H1 (cell line): ENCODE data around the gene RABGAP1. TPM values are rescaled to one million over a fixed set of nuclear protein-coding genes. Genes with fewer than 3 reads are reported as not detected.

Experiments used
- CTCF ChIA-PET: fragments of 300-600 bp; sonication (Branson Sonifier 250); formaldehyde crosslinking; loops from one replicate; lab custom pipeline; 2021; ENCODE audit not compliant: partially characterized antibody; lab: Charles Lee
- POLR2A ChIA-PET: fragments of 300-600 bp; sonication (Branson Sonifier 250); formaldehyde crosslinking; loops from one replicate; lab custom pipeline; 2021; ENCODE audit warnings: inconsistent platforms; ENCODE audit not compliant: partially characterized antibody; lab: Charles Lee
- DNase-seq, 2 experiments: peaks; one replicate each; pipeline versions ENCODE4 v3.0.0 to v3.0.0-alpha.2; 2010 to 2022; ENCODE audit warnings: low spot score in 2 of 2, low read depth in 1 of 2, mixed read lengths in 1 of 2
- FAIRE-seq: peaks from 2 replicates; lab custom pipeline; 2011; peaks lifted over from hg19 to GRCh38; lab: Jason Lieb, UNC
- H2AFZ ChIP-seq: 2 replicates; pipeline ENCODE4 v1.8.1; 2012; ENCODE audit warnings: low read length, inconsistent platforms
- H2AK5ac ChIP-seq: 2 replicates; pipeline ENCODE4 v1.6.1; 2013; ENCODE audit warnings: low read depth, low read length
- H2BK120ac ChIP-seq: replicated peaks from 2 replicates; pipeline ENCODE3; 2013; ENCODE audit warnings: low read depth, low read length, inconsistent platforms
- H2BK12ac ChIP-seq: 2 replicates; pipeline ENCODE4 v1.6.1; 2013; ENCODE audit warnings: low read depth, low read length
- H2BK15ac ChIP-seq: 2 replicates; pipeline ENCODE4 v1.6.1; 2013; ENCODE audit warnings: low read length
- H2BK20ac ChIP-seq: 2 replicates; pipeline ENCODE4 v1.6.1; 2013; ENCODE audit warnings: low read length
- H2BK5ac ChIP-seq: 2 replicates; pipeline ENCODE4 v1.6.1; 2013; ENCODE audit warnings: low read depth, low read length
- H3K14ac ChIP-seq: 2 replicates; pipeline ENCODE4 v1.6.1; 2013; ENCODE audit warnings: inconsistent platforms; ENCODE audit not compliant: insufficient read length
- H3K18ac ChIP-seq: 2 replicates; pipeline ENCODE4 v1.6.1; 2013; ENCODE audit warnings: low read length; ENCODE audit errors: extremely low read depth
- H3K23ac ChIP-seq: 2 replicates; pipeline ENCODE4 v1.6.1; 2013; ENCODE audit warnings: inconsistent platforms; ENCODE audit not compliant: insufficient read length
- H3K23me2 ChIP-seq: 2 replicates; pipeline ENCODE4 v1.6.1; 2013; ENCODE audit warnings: low read depth, low read length
- H3K27ac ChIP-seq: 2 replicates; pipeline ENCODE4 v1.6.1; 2011; ENCODE audit warnings: low read depth, low read length, inconsistent platforms
- H3K27me3 ChIP-seq, 4 experiments: replicated peaks in 1 of 4; 1 replicate in 1 of 4; 2 replicates in 3 of 4; pipeline versions ENCODE4 v1.6.1 to v1.8.1; 2011 to 2013; ENCODE audit warnings: low read length in 3 of 4, mild to moderate bottlenecking in 3 of 4, inconsistent platforms in 2 of 4, mixed read lengths in 2 of 4, moderate library complexity in 1 of 4; ENCODE audit not compliant: control insufficient read depth in 3 of 4, insufficient read depth in 3 of 4; ENCODE audit errors: extremely low read depth in 1 of 4
- H3K36me3 ChIP-seq, 4 experiments: 2 replicates each; pipeline versions ENCODE4 v1.6.1 to v1.8.1; 2011 to 2013; ENCODE audit warnings: mild to moderate bottlenecking in 4 of 4, low read length in 3 of 4, moderate library complexity in 2 of 4, control low read depth in 1 of 4, inconsistent platforms in 1 of 4; ENCODE audit not compliant: insufficient read depth in 4 of 4, control insufficient read depth in 2 of 4
- H3K4ac ChIP-seq: replicated peaks from 2 replicates; pipeline ENCODE3; 2013; ENCODE audit warnings: low read length, low read depth, mixed read lengths, inconsistent platforms; ENCODE audit not compliant: insufficient read length
- H3K4me1 ChIP-seq, 4 experiments: replicated peaks in 1 of 4; 1 replicate in 1 of 4; 2 replicates in 3 of 4; pipeline versions ENCODE4 v1.6.1 to v1.8.1; 2011 to 2013; ENCODE audit warnings: low read length in 3 of 4, inconsistent platforms in 2 of 4, mixed read lengths in 1 of 4; ENCODE audit not compliant: insufficient read depth in 4 of 4, control insufficient read depth in 3 of 4
- H3K4me2 ChIP-seq, 2 experiments: 2 replicates each; pipeline versions ENCODE4 v1.6.1 to v1.8.1; 2011 to 2013; ENCODE audit warnings: low read depth in 2 of 2, low read length in 2 of 2, control low read depth in 1 of 2, inconsistent platforms in 1 of 2, mild to moderate bottlenecking in 1 of 2; ENCODE audit not compliant: insufficient read depth in 1 of 2
- H3K4me3 ChIP-seq, 4 experiments: fragments of 200-600, 300-600 bp in 1 of 4; sonication (generic), shearing (Covaris generic), sonication (Bioruptor Twin) in 1 of 4; 2 replicates each; pipeline versions ENCODE4 v1.5.1 to v1.8.1; 2011 to 2016; ENCODE audit warnings: low read length in 4 of 4, low read depth in 3 of 4, control low read depth in 2 of 4, inconsistent platforms in 2 of 4, mild to moderate bottlenecking in 2 of 4, mixed read lengths in 1 of 4, moderate library complexity in 1 of 4; ENCODE audit not compliant: insufficient read depth in 2 of 4; ENCODE audit errors: extremely low read depth in 1 of 4
- H3K56ac ChIP-seq: replicated peaks from 2 replicates; pipeline ENCODE3; 2013; ENCODE audit warnings: low read depth, mild to moderate bottlenecking, mixed read lengths, low read length, inconsistent platforms; ENCODE audit not compliant: insufficient read length
- H3K79me1 ChIP-seq: 2 replicates; pipeline ENCODE4 v1.6.1; 2013; ENCODE audit warnings: low read depth, low read length, control low read depth
- H3K79me2 ChIP-seq, 2 experiments: 2 replicates each; pipeline versions ENCODE4 v1.6.1 to v1.8.1; 2012 to 2013; ENCODE audit warnings: low read length in 2 of 2, mild to moderate bottlenecking in 2 of 2, inconsistent platforms in 1 of 2; ENCODE audit not compliant: insufficient read depth in 2 of 2, control insufficient read depth in 1 of 2
- H3K9ac ChIP-seq, 4 experiments: replicated peaks in 1 of 4; 1 replicate in 1 of 4; 2 replicates in 3 of 4; pipeline versions ENCODE4 v1.6.1 to v1.8.1; 2011 to 2013; ENCODE audit warnings: low read depth in 3 of 4, low read length in 3 of 4, control low read depth in 2 of 4, mild to moderate bottlenecking in 2 of 4, moderate library complexity in 2 of 4, inconsistent platforms in 1 of 4; ENCODE audit errors: extremely low read depth in 1 of 4
- H3K9me3 ChIP-seq, 2 experiments: 2 replicates each; pipeline versions ENCODE4 v1.6.1 to v1.8.1; 2012 to 2013; ENCODE audit warnings: mild to moderate bottlenecking in 2 of 2, moderate library complexity in 2 of 2, control low read depth in 1 of 2, inconsistent platforms in 1 of 2, low read depth in 1 of 2, low read length in 1 of 2, mixed read lengths in 1 of 2; ENCODE audit not compliant: insufficient read depth in 2 of 2
- H4K20me1 ChIP-seq, 2 experiments: replicated peaks in 1 of 2; 2 replicates each; pipeline versions ENCODE3 to v1.8.1; 2011 to 2013; ENCODE audit warnings: inconsistent platforms in 2 of 2, low read length in 2 of 2, mild to moderate bottlenecking in 1 of 2; ENCODE audit not compliant: insufficient read depth in 2 of 2, control insufficient read depth in 1 of 2
- H4K5ac ChIP-seq: 2 replicates; pipeline ENCODE4 v1.6.1; 2013; ENCODE audit warnings: low read length, low read depth, mixed read lengths, inconsistent platforms; ENCODE audit not compliant: insufficient read length
- H4K8ac ChIP-seq: 2 replicates; pipeline ENCODE4 v1.8.0; 2013; ENCODE audit warnings: mild to moderate bottlenecking, moderate library complexity, low read length, inconsistent platforms; ENCODE audit not compliant: insufficient read depth; ENCODE audit errors: extremely low read depth
- H4K91ac ChIP-seq: replicated peaks from 2 replicates; pipeline ENCODE3; 2013; ENCODE audit warnings: low read length, mixed read lengths, inconsistent platforms; ENCODE audit not compliant: insufficient read length
- ASH2L ChIP-seq: fragments of 200-600, 300-600 bp; sonication (generic); IDR thresholded peaks from one replicate; pipeline ENCODE4 v1.7.1; 2017; ENCODE audit warnings: low read length
- CREB1 ChIP-seq: IDR thresholded peaks from 2 replicates; pipeline ENCODE4 v1.6.1; 2012; ENCODE audit warnings: inconsistent platforms
- E2F6 ChIP-seq: IDR thresholded peaks from 2 replicates; pipeline ENCODE4 v1.6.1; 2012; ENCODE audit warnings: inconsistent platforms
- FOSL1 ChIP-seq: IDR thresholded peaks from 2 replicates; pipeline ENCODE4 v1.6.1; 2011; ENCODE audit warnings: mild to moderate bottlenecking, low read depth, low read length, moderate library complexity; ENCODE audit not compliant: insufficient read depth
- JUND ChIP-seq: IDR thresholded peaks from 2 replicates; pipeline ENCODE4 v1.6.1; 2011; ENCODE audit warnings: mild to moderate bottlenecking, improper control_type of control experiment, low read length
- RBBP5 ChIP-seq: IDR thresholded peaks from 2 replicates; pipeline ENCODE4 v1.7.1; 2012; ENCODE audit warnings: low read depth, mild to moderate bottlenecking, inconsistent platforms, low read length, moderate library complexity, borderline replicate concordance
- RFX5 ChIP-seq: IDR thresholded peaks from 2 replicates; pipeline ENCODE4 v1.6.1; 2011; ENCODE audit warnings: low read depth, low read length, improper control_type of control experiment, borderline replicate concordance
- RNF2 ChIP-seq: fragments of 200-900, 300-1000 bp; sonication (generic); IDR thresholded peaks from 2 replicates; pipeline ENCODE4 v1.7.1; 2016; ENCODE audit warnings: borderline replicate concordance, low read depth, mild to moderate bottlenecking, antibody characterized with exemption, low read length; ENCODE audit not compliant: poor library complexity, severe bottlenecking; ENCODE audit errors: missing control alignments
- SIX5 ChIP-seq: IDR thresholded peaks from 2 replicates; pipeline ENCODE4 v1.6.1; 2011; ENCODE audit warnings: mild to moderate bottlenecking, low read depth, low read length
- SP2 ChIP-seq: IDR thresholded peaks from 2 replicates; pipeline ENCODE4 v1.6.1; 2012; ENCODE audit warnings: mild to moderate bottlenecking, low read length, inconsistent platforms
- TBP ChIP-seq: IDR thresholded peaks from 2 replicates; pipeline ENCODE4 v1.6.1; 2011; ENCODE audit warnings: low read depth, low read length, improper control_type of control experiment
- TCF12 ChIP-seq: IDR thresholded peaks from 2 replicates; pipeline ENCODE4 v1.6.1; 2011; ENCODE audit warnings: low read depth, mild to moderate bottlenecking, low read length
- USF2 ChIP-seq: IDR thresholded peaks from 2 replicates; pipeline ENCODE4 v1.6.1; 2011; ENCODE audit warnings: low read length, improper control_type of control experiment
- WGBS, 2 experiments: shearing (Covaris generic) in 1 of 2; methylation state at CpG; one replicate each; pipeline versions ENCODE4 v1.1.6 to v1.1.7; 2013 to 2015; ENCODE audit warnings: low lambda C conversion rate in 2 of 2, mixed read lengths in 2 of 2, inconsistent platforms in 1 of 2, low coverage in 1 of 2, missing lambda C conversion rate in 1 of 2; ENCODE audit not compliant: insufficient replicate concordance in 2 of 2, insufficient coverage in 1 of 2, insufficient read length in 1 of 2; ENCODE audit errors: extremely low coverage in 1 of 2, missing lambda C conversion rate in 1 of 2; 5-methylcytosine and 5-hydroxymethylcytosine counted together
- polyA plus RNA-seq, 7 experiments: library from polyadenylated mRNA; depleted of rRNA in 3 of 7; stranded (reverse) in 5 of 7; unstranded in 2 of 7; fragments of >200 nt in 5 of 7; fragments of 200-250 nt in 2 of 7; gene quantifications; 1 replicate in 5 of 7; 2 replicates in 1 of 7; 4 replicates in 1 of 7; pipeline versions ENCODE4 v1.2.1 to v1.2.3, GENCODE V29; 2011 to 2013; ENCODE audit warnings: missing spikeins in 2 of 7, mixed read lengths in 2 of 7
- total RNA-seq: library from RNA; stranded (reverse); fragmentation: NEBNext Ultra II Directional; extraction: Animal tissue kit (Norgen Biotek cat#: 25700); gene quantifications from 2 replicates; pipeline ENCODE4 v1.2.1, GENCODE V29; 2021

RABGAP1 gene
- total and polyA plus RNA-seq, 2 of the 8 experiments (the other 6 are each of a cell fraction or from before 2014, with no cell fraction given) = 15.7 to 38.3 TPM

- Histone ChIP-seq H3K4ac (no peak overlapping the region), H2BK20ac (no peak overlapping the region), H4K5ac (no peak overlapping the region), H4K91ac (no peak overlapping the region), H4K20me1 (peaks cover 0 to 1% of the 10 kb centered on the region in 2 experiments), H3K4me2 (no peak overlapping the region), H3K18ac (no peak overlapping the region), H2BK5ac (no peak overlapping the region), H2BK15ac (no peak overlapping the region), H2AFZ (no peak overlapping the region), H3K23ac (no peak overlapping the region), H4K8ac (no peak overlapping the region), H3K79me1 (no peaks in the 10 kb centered on the region), H3K14ac (no peak overlapping the region), H2BK120ac (no peak overlapping the region), H3K9ac (no peak overlapping the region), H3K4me3 (no peak overlapping the region), H3K27me3 (no peaks in the 10 kb centered on the region), H3K4me1 (no peaks in the 10 kb centered on the region), H3K36me3 (peaks cover 0 to 4% (median 0%) of the 10 kb centered on the region in 4 experiments; a peak in 3 of 8 replicates), H2AK5ac (no peak overlapping the region), H3K9me3 (no peaks in the 10 kb centered on the region), H2BK12ac (no peak overlapping the region), H3K56ac (no peak overlapping the region), H3K23me2 (no peaks in the 10 kb centered on the region), H3K79me2 (no peaks in the 10 kb centered on the region), H3K27ac (no peak overlapping the region)
- 90% methylated on average over 2 of the region's 2 CpGs; no CpG with 5 or more reads in 1 of the 2 experiments for WGBS, 2 experiments
- FAIRE-seq (no peak), DNase-seq (no peak)
- CTCF ChIA-PET = interaction anchor here (0.6 to 1.7 kb wide), 3 partner anchors 12 to 252 kb away, joined by 3 to 5 read pairs (median 4); no protein-coding TSS in a partner anchor
- POLR2A ChIA-PET = no interaction called here
- TF ChIP-seq TBP (no peak), RNF2 (no peak), SP2 (no peak), ASH2L (no peak), FOSL1 (no peak), TCF12 (no peak), RBBP5 (no peak), SIX5 (no peak), RFX5 (no peak), JUND (no peak), USF2 (no peak), E2F6 (no peak), CREB1 (no peak)
These were observed 100.7 kb downstream of the RABGAP1 start for GRCh38 chr9:123041489-123041888.
